GM23338 (cell line): ENCODE data around the gene LYG1. TPM values are rescaled to one million over a fixed set of nuclear protein-coding genes. Genes with fewer than 3 reads are reported as not detected.

Source experiments
- ATAC-seq: fragments of 200-7000 bp; cut with Tn5 transposase; 3 replicates; pipeline ENCODE4 v1.9.1; 2020
- DNase-seq: peaks from one replicate; pipeline ENCODE4 v3.0.0-alpha.2; 2015; ENCODE audit warnings: low spot score
- H2AFZ ChIP-seq: fragments of 200-600 bp; sonication (generic); 2 replicates; pipeline ENCODE4 v1.8.0; 2016; ENCODE audit warnings: antibody characterized with exemption, mild to moderate bottlenecking, moderate library complexity
- H3F3A ChIP-seq: fragments of 200-600 bp; sonication (generic); replicated peaks from 2 replicates; pipeline ENCODE4 v1.8.0; 2017; ENCODE audit warnings: antibody characterized with exemption, mixed run types, low read depth
- H3K27ac ChIP-seq: fragments of 200-600 bp; sonication (generic); 2 replicates; pipeline ENCODE4 v1.6.1; 2016; ENCODE audit warnings: low read depth
- H3K27me3 ChIP-seq: fragments of 200-600 bp; sonication (generic); 2 replicates; pipeline ENCODE4 v1.8.0; 2016; ENCODE audit warnings: mild to moderate bottlenecking, mixed run types, moderate library complexity; ENCODE audit not compliant: insufficient read depth
- H3K36me3 ChIP-seq: fragments of 200-600 bp; sonication (generic); 2 replicates; pipeline ENCODE4 v1.8.0; 2016; ENCODE audit warnings: mild to moderate bottlenecking; ENCODE audit not compliant: insufficient read depth
- H3K4me1 ChIP-seq: fragments of 200-600 bp; sonication (generic); 2 replicates; pipeline ENCODE4 v1.8.0; 2016; ENCODE audit warnings: mild to moderate bottlenecking, moderate library complexity; ENCODE audit not compliant: insufficient read depth
- H3K4me2 ChIP-seq: fragments of 200-600 bp; sonication (generic); 2 replicates; pipeline ENCODE4 v1.7.1; 2017; ENCODE audit warnings: mixed run types
- H3K4me3 ChIP-seq: fragments of 200-600 bp; sonication (generic); 2 replicates; pipeline ENCODE4 v1.6.1; 2016; ENCODE audit warnings: mixed run types
- H3K79me2 ChIP-seq: fragments of 200-600 bp; sonication (generic); replicated peaks from 2 replicates; pipeline ENCODE4 v1.8.0; 2017; ENCODE audit warnings: mild to moderate bottlenecking; ENCODE audit not compliant: insufficient read depth
- H3K9me2 ChIP-seq: fragments of 200-600 bp; sonication (generic); 2 replicates; pipeline ENCODE4 v1.8.0; 2017; ENCODE audit not compliant: insufficient read depth
- H4K20me1 ChIP-seq: fragments of 200-600 bp; sonication (generic); replicated peaks from 2 replicates; pipeline ENCODE4 v1.8.0; 2017; ENCODE audit warnings: mild to moderate bottlenecking; ENCODE audit not compliant: insufficient read depth
- H3K27ac Mint-ChIP-seq: 2 replicates; pipeline ENCODE4 v1.8.0; 2020; ENCODE audit warnings: inconsistent platforms, mild to moderate bottlenecking, moderate library complexity, mixed read lengths
- H3K27me3 Mint-ChIP-seq: 3 replicates; pipeline ENCODE4 v1.8.0; 2022; ENCODE audit warnings: low read depth, mild to moderate bottlenecking, moderate library complexity, mixed read lengths, inconsistent platforms; ENCODE audit not compliant: insufficient read depth, poor library complexity
- H3K36me3 Mint-ChIP-seq: 3 replicates; pipeline ENCODE4 v1.8.0; 2021; ENCODE audit warnings: low read depth, mild to moderate bottlenecking, inconsistent platforms, moderate library complexity, mixed read lengths
- H3K4me1 Mint-ChIP-seq: 3 replicates; pipeline ENCODE4 v1.8.0; 2020; ENCODE audit warnings: mild to moderate bottlenecking, inconsistent platforms, mixed read lengths
- H3K4me3 Mint-ChIP-seq: 3 replicates; pipeline ENCODE4 v1.8.0; 2021; ENCODE audit warnings: moderate library complexity, mild to moderate bottlenecking, inconsistent platforms, mixed read lengths
- H3K9me3 Mint-ChIP-seq: 3 replicates; pipeline ENCODE4 v1.8.0; 2020; ENCODE audit warnings: moderate library complexity, mild to moderate bottlenecking, inconsistent platforms, mixed read lengths
- CTCF ChIP-seq, 2 experiments: fragments of 200-600 bp in 1 of 2; sonication (generic) in 1 of 2; conservative IDR thresholded peaks; 2 replicates each; pipeline versions ENCODE4 v1.5.1 to v1.6.1; 2016 to 2017; ENCODE audit warnings: antibody characterized with exemption in 2 of 2, low read depth in 2 of 2, mild to moderate bottlenecking in 2 of 2, moderate library complexity in 1 of 2
- ETS1 ChIP-seq: IDR thresholded peaks from 2 replicates; pipeline ENCODE4 v1.6.1; 2016; ENCODE audit warnings: antibody characterized with exemption
- JUNB ChIP-seq: IDR thresholded peaks from one replicate; pipeline ENCODE4 v1.6.1; 2016; ENCODE audit warnings: antibody characterized with exemption; ENCODE audit not compliant: unreplicated experiment
- REST ChIP-seq: IDR thresholded peaks from one replicate; pipeline ENCODE4 v1.6.1; 2018; ENCODE audit warnings: antibody characterized with exemption; ENCODE audit not compliant: unreplicated experiment
- STAT1 ChIP-seq: IDR thresholded peaks from one replicate; pipeline ENCODE4 v1.6.1; 2016; ENCODE audit warnings: antibody characterized with exemption; ENCODE audit not compliant: unreplicated experiment
- ZNF114 ChIP-seq: fragments of 250-450 bp; sonication (Bioruptor Pico); IDR thresholded peaks from 2 replicates; pipeline ENCODE4 v1.5.0; 2020; ENCODE audit warnings: mild to moderate bottlenecking, moderate library complexity
- ZNF462 ChIP-seq: fragments of 250-450 bp; sonication (Bioruptor Pico); IDR thresholded peaks from 2 replicates; pipeline ENCODE4 v1.5.0; 2020; ENCODE audit warnings: mild to moderate bottlenecking, moderate library complexity
- polyA plus RNA-seq: library from polyadenylated mRNA; unstranded; fragments of >200 nt; fragmentation: Nextera tagmentation; extraction: Ambion mirVana; gene quantifications from 2 replicates; pipeline ENCODE4 v1.2.1, GENCODE V29; 2016
- total RNA-seq: library from RNA; depleted of rRNA; stranded (reverse); fragments of >200 nt; shearing (Covaris generic); gene quantifications from 2 replicates; pipeline ENCODE4 v1.2.3, GENCODE V29; 2014

Gene LYG1
- total and polyA plus RNA-seq, 2 experiments from 2014 or later = 0.35 to 0.57 TPM

- TF ChIP-seq ZNF462 (CRISPR knock-in tag) (no peak), ETS1 (peak; percentile 96)
Measured at GRCh38 chr2:99335911-99336803, 35.2 kb upstream of the LYG1 start, which contains the start of gene TXNDC9 (continued).

GRCh38 chr2:99325384-99325783, 24.4 kb upstream of the LYG1 start:
- Mint-ChIP-seq H3K9me3 (no peaks in the 10 kb centered on the region), H3K4me3 (no peak overlapping the region), H3K27me3 (peaks cover 4% of the 10 kb centered on the region), H3K4me1 (no peaks in the 10 kb centered on the region), H3K27ac (no peak overlapping the region), H3K36me3 (peaks cover 63% of the 10 kb centered on the region)
- DNase-seq = no peak
- Histone ChIP-seq H3K9me2 (no peaks in the 10 kb centered on the region), H3F3A (no peaks in the 10 kb centered on the region), H3K79me2 (peaks cover 12% of the 10 kb centered on the region), H3K27ac (no peak overlapping the region), H4K20me1 (peaks cover 16% of the 10 kb centered on the region; the same call in 1 of the 2 replicates), H3K36me3 (peaks cover 65% of the 10 kb centered on the region), H3K4me3 (no peak overlapping the region), H2AFZ (no peak overlapping the region), H3K4me1 (no peaks in the 10 kb centered on the region), H3K27me3 (no peaks in the 10 kb centered on the region), H3K4me2 (no peak overlapping the region)
- no peak for ATAC-seq
- TF ChIP-seq REST (no peak), CTCF (conservative IDR thresholded peaks at IDR 0.05; ENCODE audit: low read depth in 2 of 2) (no peak), STAT1 (no peak), ZNF114 (CRISPR knock-in tag) (no peak), JUNB (no peak)
